ENCODE data around the gene UST. TPM values are rescaled to one million over a fixed set of nuclear protein-coding genes. Genes with fewer than 3 reads are reported as not detected.

UST gene
- total RNA-seq, 2 experiments from 2014 or later: 1.9 to 3.7 TPM

- no peak for TF ChIP-seq CTCF (IDR thresholded peaks at IDR 0.05)
- H3K9me3 Mint-ChIP-seq: no peaks in the 10 kb centered on the region
- H3K36me3 Mint-ChIP-seq (ENCODE audit: low read depth): no peaks in the 10 kb centered on the region
- H3K27me3 Mint-ChIP-seq: no peaks in the 10 kb centered on the region
- no peak for DNase-seq
- intact Hi-C loops (cut with DNase I, micrococcal nuclease): no loop called here
- no peak overlapping the region for H3K27ac Mint-ChIP-seq
- no peaks in the 10 kb centered on the region for H3K27me3 ChIP-seq (ENCODE audit: control insufficient read depth in 1 of 2, insufficient read depth in 2 of 2, low read length in 2 of 2)
- ChIA-PET CTCF (interaction anchor here (1.1 kb wide), 1 partner anchor 52 kb away, joined by 3 read pairs; no protein-coding TSS in a partner anchor), POLR2A (no interaction called here)
- H3K9me3 ChIP-seq (ENCODE audit: control insufficient read depth in 1 of 2, insufficient read depth in 1 of 2, low read length in 2 of 2): no peaks in the 10 kb centered on the region
- H3K27ac ChIP-seq (ENCODE audit: low read depth in 1 of 2, low read length in 2 of 2): no peak overlapping the region
- no peaks in the 10 kb centered on the region for H3K36me3 ChIP-seq (ENCODE audit: insufficient read depth, low read length)
- no peak for ATAC-seq (ENCODE audit: poor library complexity)
- no peak overlapping the region for H3K4me3 ChIP-seq (ENCODE audit: low read length)
- H3K4me3 Mint-ChIP-seq: no peak overlapping the region
- peaks cover 6% of the 10 kb centered on the region for H3K4me1 ChIP-seq (ENCODE audit: insufficient read depth, low read length)
- H3K4me1 Mint-ChIP-seq (ENCODE audit: low read depth): peaks cover 16% of the 10 kb centered on the region
Observed at GRCh38 chr6:149112976-149113375, 366.1 kb downstream of the UST start.

- Histone ChIP-seq H3K27ac (ENCODE audit: low read depth in 1 of 2, low read length in 2 of 2) (no peak overlapping the region), H3K27me3 (ENCODE audit: control insufficient read depth in 1 of 2, insufficient read depth in 2 of 2, low read length in 2 of 2) (no peaks in the 10 kb centered on the region), H3K9me3 (ENCODE audit: control insufficient read depth in 1 of 2, insufficient read depth in 1 of 2, low read length in 2 of 2) (no peaks in the 10 kb centered on the region), H3K36me3 (ENCODE audit: insufficient read depth, low read length) (no peaks in the 10 kb centered on the region), H3K4me3 (ENCODE audit: low read length) (no peak overlapping the region), H3K4me1 (ENCODE audit: insufficient read depth, low read length) (peaks cover 6% of the 10 kb centered on the region)
- DNase-seq (no peak), ATAC-seq (ENCODE audit: poor library complexity) (no peak)
- no peak for TF ChIP-seq CTCF (IDR thresholded peaks at IDR 0.05)
- Mint-ChIP-seq H3K9me3 (no peaks in the 10 kb centered on the region), H3K36me3 (ENCODE audit: low read depth) (no peaks in the 10 kb centered on the region), H3K27ac (no peak overlapping the region), H3K27me3 (no peaks in the 10 kb centered on the region), H3K4me1 (ENCODE audit: low read depth) (peaks cover 16% of the 10 kb centered on the region), H3K4me3 (no peak overlapping the region)
- POLR2A ChIA-PET: no interaction called here
- intact Hi-C loops (cut with DNase I, micrococcal nuclease): no loop called here
- CTCF ChIA-PET: no interaction called here
Observed at GRCh38 chr6:149114167-149114566, 367.3 kb downstream of the UST start.

- POLR2A ChIA-PET: interaction anchor here (0.9 kb wide), 1 partner anchor 21 kb away, joined by 3 read pairs; no protein-coding TSS in a partner anchor
- Histone ChIP-seq H3K27ac (ENCODE audit: low read depth in 1 of 2, low read length in 2 of 2) (no peak overlapping the region), H3K9me3 (ENCODE audit: control insufficient read depth in 1 of 2, insufficient read depth in 1 of 2, low read length in 2 of 2) (no peaks in the 10 kb centered on the region), H3K27me3 (ENCODE audit: control insufficient read depth in 1 of 2, insufficient read depth in 2 of 2, low read length in 2 of 2) (no peaks in the 10 kb centered on the region), H3K36me3 (ENCODE audit: insufficient read depth, low read length) (no peaks in the 10 kb centered on the region), H3K4me3 (ENCODE audit: low read length) (no peak overlapping the region), H3K4me1 (ENCODE audit: insufficient read depth, low read length) (no peaks in the 10 kb centered on the region)
- Mint-ChIP-seq H3K36me3 (ENCODE audit: low read depth) (no peaks in the 10 kb centered on the region), H3K4me1 (ENCODE audit: low read depth) (peaks cover 17% of the 10 kb centered on the region), H3K4me3 (no peak overlapping the region), H3K27ac (no peak overlapping the region), H3K9me3 (peaks cover 5% of the 10 kb centered on the region), H3K27me3 (no peaks in the 10 kb centered on the region)
- DNase-seq: no peak
- TF ChIP-seq CTCF (IDR thresholded peaks at IDR 0.05): no peak
- no peak for ATAC-seq (ENCODE audit: poor library complexity)
- intact Hi-C loops (cut with DNase I, micrococcal nuclease): no loop called here
- CTCF ChIA-PET: interaction anchor here (0.7 kb wide), 1 partner anchor 16 kb away, joined by 3 read pairs; no protein-coding TSS in a partner anchor
Observed at GRCh38 chr6:149118737-149119653, 372.2 kb downstream of the UST start.

Measured in CD4-positive, alpha-beta T cell (primary cell).